Mesenchymal stem cell (in vitro differentiated cells and primary cell): ENCODE data around the gene DENND6A.

Source experiments
- DNase-seq: peaks from one replicate; pipeline ENCODE4 v3.0.0-alpha.2; 2013
- H2AFZ ChIP-seq: one replicate; pipeline ENCODE4 v1.6.1; 2013; ENCODE audit warnings: low read depth, mild to moderate bottlenecking, control low read depth, inconsistent platforms, low read length, moderate library complexity
- H2AK5ac ChIP-seq: 2 replicates; pipeline ENCODE4 v1.6.1; 2013; ENCODE audit warnings: low read length, moderate library complexity, mild to moderate bottlenecking, inconsistent platforms; ENCODE audit not compliant: severe bottlenecking
- H2BK120ac ChIP-seq: one replicate; pipeline ENCODE4 v1.6.1; 2013; ENCODE audit warnings: low read depth, mild to moderate bottlenecking, inconsistent platforms, low read length, moderate library complexity
- H2BK12ac ChIP-seq, 2 experiments: one replicate each; pipeline ENCODE4 v1.6.1; 2013; ENCODE audit warnings: inconsistent platforms in 2 of 2, low read length in 2 of 2, mild to moderate bottlenecking in 2 of 2, moderate library complexity in 2 of 2, control low read depth in 1 of 2
- H2BK15ac ChIP-seq: one replicate; pipeline ENCODE4 v1.6.1; 2013; ENCODE audit warnings: mild to moderate bottlenecking, low read depth, inconsistent platforms; ENCODE audit not compliant: poor library complexity, severe bottlenecking
- H2BK5ac ChIP-seq: 2 replicates; pipeline ENCODE4 v1.6.1; 2013; ENCODE audit warnings: low read depth, mild to moderate bottlenecking, low read length, control low read depth, inconsistent platforms; ENCODE audit not compliant: poor library complexity, severe bottlenecking
- H3K14ac ChIP-seq, 2 experiments: one replicate each; pipeline ENCODE4 v1.6.1; 2013; ENCODE audit warnings: inconsistent platforms in 2 of 2, low read length in 2 of 2, control low read depth in 1 of 2, mild to moderate bottlenecking in 1 of 2, moderate library complexity in 1 of 2
- H3K18ac ChIP-seq, 2 experiments: one replicate each; pipeline ENCODE4 v1.6.1; 2013; ENCODE audit warnings: inconsistent platforms in 2 of 2, low read length in 2 of 2, control low read depth in 1 of 2, low read depth in 1 of 2, mild to moderate bottlenecking in 1 of 2
- H3K23ac ChIP-seq, 2 experiments: one replicate each; pipeline ENCODE4 v1.6.1; 2013; ENCODE audit warnings: inconsistent platforms in 2 of 2, low read length in 2 of 2, mild to moderate bottlenecking in 2 of 2, moderate library complexity in 2 of 2, control low read depth in 1 of 2
- H3K27ac ChIP-seq: 2 replicates; pipeline ENCODE4 v1.5.1; 2013; ENCODE audit warnings: mild to moderate bottlenecking, moderate library complexity, low read length, control low read depth, inconsistent platforms; ENCODE audit not compliant: poor library complexity, severe bottlenecking
- H3K27me3 ChIP-seq, 2 experiments: 2 replicates each; pipeline versions ENCODE4 v1.6.1 to v1.7.0; 2013; ENCODE audit warnings: low read length in 2 of 2, mild to moderate bottlenecking in 2 of 2, moderate library complexity in 2 of 2, control low read depth in 1 of 2, inconsistent platforms in 1 of 2; ENCODE audit not compliant: control insufficient read depth in 1 of 2, insufficient read depth in 1 of 2
- H3K36me3 ChIP-seq, 2 experiments: 2 replicates each; pipeline versions ENCODE4 v1.6.1 to v1.7.0; 2013; ENCODE audit warnings: low read length in 2 of 2, control low read depth in 1 of 2, inconsistent platforms in 1 of 2, low read depth in 1 of 2, mild to moderate bottlenecking in 1 of 2; ENCODE audit not compliant: insufficient read depth in 2 of 2, control insufficient read depth in 1 of 2
- H3K4ac ChIP-seq, 2 experiments: one replicate each; pipeline ENCODE4 v1.6.1; 2013; ENCODE audit warnings: inconsistent platforms in 2 of 2, low read length in 2 of 2, mild to moderate bottlenecking in 2 of 2, moderate library complexity in 2 of 2, control low read depth in 1 of 2, low read depth in 1 of 2
- H3K4me1 ChIP-seq: 2 replicates; pipeline ENCODE4 v1.6.1; 2013; ENCODE audit warnings: low read depth, low read length, control low read depth; ENCODE audit not compliant: control insufficient read depth, insufficient read depth
- H3K4me2 ChIP-seq: 2 replicates; pipeline ENCODE4 v1.6.1; 2013; ENCODE audit warnings: low read length, mild to moderate bottlenecking, inconsistent platforms; ENCODE audit not compliant: poor library complexity, severe bottlenecking
- H3K4me3 ChIP-seq, 2 experiments: 2 replicates each; pipeline versions ENCODE4 v1.5.1 to v1.7.0; 2013; ENCODE audit warnings: low read length in 2 of 2, mild to moderate bottlenecking in 2 of 2, control low read depth in 1 of 2, low read depth in 1 of 2; ENCODE audit not compliant: insufficient read depth in 1 of 2
- H3K79me1 ChIP-seq: replicated peaks from 2 replicates; pipeline ENCODE4 v1.6.1; 2013; ENCODE audit warnings: mild to moderate bottlenecking, control low read depth, low read length, inconsistent platforms; ENCODE audit not compliant: poor library complexity, severe bottlenecking
- H3K9ac ChIP-seq: 2 replicates; pipeline ENCODE4 v1.7.0; 2013; ENCODE audit warnings: mild to moderate bottlenecking, low read length, moderate library complexity
- H3K9me3 ChIP-seq: 2 replicates; pipeline ENCODE4 v1.7.0; 2013; ENCODE audit warnings: mild to moderate bottlenecking, low read length; ENCODE audit not compliant: control insufficient read depth
- H4K8ac ChIP-seq: one replicate; pipeline ENCODE4 v1.6.1; 2013; ENCODE audit warnings: inconsistent platforms, mild to moderate bottlenecking, low read length, moderate library complexity
- H4K91ac ChIP-seq: one replicate; pipeline ENCODE4 v1.6.1; 2013; ENCODE audit warnings: mild to moderate bottlenecking, low read length, inconsistent platforms
- WGBS: methylation state at CpG from one replicate; pipeline ENCODE4 v1.1.7; 2013; ENCODE audit warnings: mixed read lengths; 5-methylcytosine and 5-hydroxymethylcytosine counted together

DENND6A gene

DNA sequence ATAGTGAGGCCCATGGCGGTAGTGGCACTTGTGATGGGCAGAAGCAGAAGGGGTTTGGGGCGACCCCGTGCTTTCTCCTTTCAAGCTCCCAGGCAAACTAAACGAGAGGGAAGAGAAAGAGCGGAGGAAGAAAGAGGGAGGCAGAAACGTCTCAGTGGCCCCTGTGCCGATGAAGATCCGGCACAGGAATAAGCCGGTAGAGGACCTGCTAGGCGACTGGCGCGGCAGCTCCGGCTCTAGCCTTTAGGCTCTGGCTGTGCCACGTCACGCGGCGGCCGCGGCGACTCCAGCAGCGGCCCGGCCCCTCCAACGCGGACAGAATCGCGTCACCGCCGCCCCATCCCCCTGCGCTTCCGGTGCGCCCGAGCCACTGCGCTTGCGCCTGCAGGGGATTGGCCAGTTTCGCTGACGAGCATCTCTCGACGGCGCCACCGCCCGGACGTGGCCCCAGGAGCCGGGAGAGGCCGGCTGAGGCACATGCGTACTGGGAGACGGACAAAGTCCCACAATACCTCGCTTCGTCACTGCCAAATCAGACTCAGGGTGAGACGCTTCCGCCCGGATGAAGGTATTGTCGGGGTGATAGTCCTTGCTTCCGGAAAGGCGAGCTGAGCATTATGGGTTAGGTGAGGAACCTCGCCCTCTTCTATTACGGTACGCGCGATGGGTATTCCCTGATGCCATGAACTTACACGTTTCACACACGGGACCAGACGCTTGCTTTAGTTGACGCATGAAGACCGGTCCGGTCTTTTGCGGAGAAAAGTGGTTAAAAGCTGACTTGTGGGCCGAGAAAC is 95.6 kb downstream of the DENND6A start, which contains the start of gene ARF4:
TSS of gene ARF4 (minus strand) at position 218 of the 797 bp plus-strand sequence. CDS start at position 14, 204 bp downstream.
- peak within 1 kb of the TSS in 1 of 2 experiments; percentile 96 for H3K23ac ChIP-seq
- peak within 1 kb of the TSS; percentile 99 for H2AK5ac ChIP-seq
- peak within 1 kb of the TSS; percentile 92 to 99 for H3K18ac ChIP-seq
- peak within 1 kb of the TSS; percentile 99 to 100 for H3K4ac ChIP-seq
- peak within 1 kb of the TSS; percentile 10 for H2AFZ ChIP-seq
- peak within 1 kb of the TSS; percentile 97 for H2BK5ac ChIP-seq
- peak within 1 kb of the TSS; percentile 77 for H2BK15ac ChIP-seq
- H3K4me3 ChIP-seq, result peak within 1 kb of the TSS; percentile 93 to 99
- peaks cover 6% of the 10 kb centered on the region for H3K4me1 ChIP-seq
- H4K91ac ChIP-seq, result peak within 1 kb of the TSS; percentile 99
- peaks cover 2% of the 10 kb centered on the region for H3K79me1 ChIP-seq
- H3K36me3 ChIP-seq, result peaks cover 3 to 30% of the 10 kb centered on the region in 2 experiments
- WGBS, result under 1% methylated on average over 60 of the region's 67 CpGs
- peak within 1 kb of the TSS in 1 of 2 experiments; percentile 99 for H3K14ac ChIP-seq
- peak; percentile 100 for DNase-seq
- peak within 1 kb of the TSS; percentile 64 for H3K4me2 ChIP-seq
- H2BK12ac ChIP-seq, result peak within 1 kb of the TSS; percentile 41 to 66
- no peaks in the 10 kb centered on the region for H3K27me3 ChIP-seq
- H2BK120ac ChIP-seq, result peak within 1 kb of the TSS; percentile 86
- H4K8ac ChIP-seq, result peak within 1 kb of the TSS; percentile 99
- no peaks in the 10 kb centered on the region for H3K9me3 ChIP-seq
- peak within 1 kb of the TSS; percentile 100 for H3K9ac ChIP-seq
- H3K27ac ChIP-seq, result peak within 1 kb of the TSS; percentile 100

DNA sequence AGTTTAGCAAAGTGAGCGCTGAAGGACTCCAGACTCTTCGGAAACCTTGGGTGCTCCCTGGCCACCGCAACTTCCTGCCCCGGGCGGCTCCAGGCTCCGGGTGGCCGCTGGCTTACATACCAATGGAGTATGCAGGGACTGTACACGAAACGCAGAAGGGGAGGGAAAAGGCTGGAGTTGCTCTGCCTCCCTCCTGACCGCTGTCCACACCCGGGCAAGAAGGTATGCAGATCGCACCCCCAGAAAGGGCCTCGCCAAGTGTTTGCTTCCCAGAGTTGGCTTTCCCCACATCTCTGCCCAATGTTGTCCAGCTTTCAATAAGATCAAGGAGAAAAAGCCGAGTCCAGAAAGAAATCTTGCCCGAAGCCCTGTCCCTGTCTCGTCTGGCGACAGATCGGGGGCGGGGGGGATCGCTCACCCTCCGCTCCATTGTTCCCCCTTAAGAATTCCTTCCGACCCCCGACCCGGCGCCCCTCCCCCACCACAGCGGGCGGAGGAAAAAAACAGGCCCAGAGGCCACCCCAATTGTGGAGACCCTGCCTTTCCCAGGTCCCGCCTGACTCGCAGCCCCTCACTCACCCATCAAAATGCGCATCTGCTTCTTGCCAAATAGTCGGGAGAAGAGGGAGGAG is 96.3 kb downstream of the DENND6A start:
- Histone ChIP-seq H4K91ac (peak overlapping the region; percentile 99), H2BK12ac (peak overlapping the region; percentile 41 to 66), H3K9ac (peak overlapping the region; percentile 100), H3K9me3 (no peaks in the 10 kb centered on the region), H3K36me3 (peaks cover 3 to 29% of the 10 kb centered on the region in 2 experiments), H2BK5ac (peak overlapping the region; percentile 97), H3K4me1 (peaks cover 9% of the 10 kb centered on the region), H2AK5ac (peak overlapping the region; percentile 99), H3K14ac (peak overlapping the region in 1 of 2 experiments; percentile 99), H3K79me1 (peaks cover 2% of the 10 kb centered on the region), H3K18ac (peak overlapping the region; percentile 92 to 99), H2BK120ac (peak overlapping the region; percentile 86), H4K8ac (peak overlapping the region; percentile 94), H2BK15ac (peak overlapping the region; percentile 77), H3K23ac (peak overlapping the region in 1 of 2 experiments; percentile 96), H3K4me2 (peak overlapping the region; percentile 35), H3K27me3 (no peaks in the 10 kb centered on the region), H2AFZ (peak overlapping the region; percentile 10), H3K4ac (peak overlapping the region; percentile 99 to 100), H3K27ac (peak overlapping the region; percentile 100), H3K4me3 (peak overlapping the region; percentile 93 to 99)
- under 1% methylated on average over 28 of the region's 31 CpGs for WGBS
- peak; percentile 93 for DNase-seq

- Histone ChIP-seq H3K36me3 (peaks cover 11 to 28% of the 10 kb centered on the region in 2 experiments), H4K91ac (no peak overlapping the region), H3K9ac (peak overlapping the region; percentile 100), H3K14ac (no peak overlapping the region), H3K4me1 (peaks cover 12% of the 10 kb centered on the region), H2AFZ (no peak overlapping the region), H3K9me3 (no peaks in the 10 kb centered on the region), H3K4me3 (peak overlapping the region in 1 of 2 experiments; percentile 99), H3K4me2 (peak overlapping the region; percentile 27), H2BK12ac (no peak overlapping the region), H2AK5ac (no peak overlapping the region), H3K27me3 (no peaks in the 10 kb centered on the region), H3K4ac (no peak overlapping the region), H4K8ac (no peak overlapping the region), H3K18ac (no peak overlapping the region), H2BK5ac (no peak overlapping the region), H3K23ac (no peak overlapping the region), H2BK120ac (no peak overlapping the region), H3K79me1 (no peaks in the 10 kb centered on the region), H2BK15ac (no peak overlapping the region), H3K27ac (no peak overlapping the region)
- 93% methylated on average over 2 of the region's 5 CpGs for WGBS
- peak; percentile 2 for DNase-seq
These were observed 98.3 kb downstream of the DENND6A start for GRCh38 chr3:57594576-57594975.

GRCh38 chr3:57594144-57594543 is 98.7 kb downstream of the DENND6A start:
- peak; percentile 6 for DNase-seq
- Histone ChIP-seq H2AFZ (no peak overlapping the region), H2AK5ac (no peak overlapping the region), H2BK15ac (no peak overlapping the region), H3K4me1 (peaks cover 13% of the 10 kb centered on the region), H2BK5ac (no peak overlapping the region), H2BK12ac (no peak overlapping the region), H3K23ac (no peak overlapping the region), H3K4ac (no peak overlapping the region), H4K91ac (no peak overlapping the region), H2BK120ac (no peak overlapping the region), H3K36me3 (peaks cover 15 to 30% of the 10 kb centered on the region in 2 experiments), H3K9ac (peak overlapping the region; percentile 100), H3K4me3 (peak overlapping the region in 1 of 2 experiments; percentile 99), H4K8ac (no peak overlapping the region), H3K79me1 (no peaks in the 10 kb centered on the region), H3K27ac (no peak overlapping the region), H3K9me3 (no peaks in the 10 kb centered on the region), H3K4me2 (peak overlapping the region; percentile 62), H3K18ac (no peak overlapping the region), H3K27me3 (no peaks in the 10 kb centered on the region), H3K14ac (no peak overlapping the region)
- 89% methylated on average over 3 of the region's 4 CpGs for WGBS
